Ecto neural progenitor cell (in vitro differentiated cells): ENCODE measurements around the gene GAGE10.
"Not testable (repeated sequence)": the region's sequence is repeated elsewhere in the genome, so short reads cannot be mapped to it uniquely, and the experiment has no call there.

Source experiments
- DNase-seq: peaks from one replicate; pipeline ENCODE4 v3.0.0-alpha.2; 2018; ENCODE audit warnings: low spot score

The GAGE10 gene

GRCh38 chrX:49330421-49330820, 27.0 kb downstream of the GAGE10 start:
- not testable (repeated sequence) for DNase-seq

DNA sequence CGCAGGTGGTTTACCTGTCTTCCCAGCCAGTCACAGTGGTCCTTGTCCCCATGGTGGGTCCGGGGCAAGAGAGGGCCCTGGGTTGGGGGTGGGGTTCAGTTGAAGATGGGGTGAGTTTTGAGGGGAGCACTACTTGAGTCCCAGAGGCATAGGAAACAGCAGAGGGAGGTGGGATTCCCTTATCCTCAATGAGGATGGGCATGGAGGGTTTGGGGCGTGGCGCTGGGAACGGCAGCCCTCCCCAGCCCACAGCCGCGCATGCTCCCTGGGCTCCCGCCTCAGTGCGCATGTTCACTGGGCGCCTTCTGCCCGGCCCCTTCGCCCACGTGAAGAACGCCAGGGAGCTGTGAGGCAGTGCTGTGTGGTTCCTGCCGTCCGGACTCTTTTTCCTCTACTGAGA, 27.8 kb downstream of the GAGE10 start, which contains the start of gene GAGE13:
Gene GAGE13 (plus strand): TSS at position 301 of the 400 bp plus-strand sequence. CDS start 1,156 bp downstream, outside the sequence.
- not testable (repeated sequence) for DNase-seq

DNA sequence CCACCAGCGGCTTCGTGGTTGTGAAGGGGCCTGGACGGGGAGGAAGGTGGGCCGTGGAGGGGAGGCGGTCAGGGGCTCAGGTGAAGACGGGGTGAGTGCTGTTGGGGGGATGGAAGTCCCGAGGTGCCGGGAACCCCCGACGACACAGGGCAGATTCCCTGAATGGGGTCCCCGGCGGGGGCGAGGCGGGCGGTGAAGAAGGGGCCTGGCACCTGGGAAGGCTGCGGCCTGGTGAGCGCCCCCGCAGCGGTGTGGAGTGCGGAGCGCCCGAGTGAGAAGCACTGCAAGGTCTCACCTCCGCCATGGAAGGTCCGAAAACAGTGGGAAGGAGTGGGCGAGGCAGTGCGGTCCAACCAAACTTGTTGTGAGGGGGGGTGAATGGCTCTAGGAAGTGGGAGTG, 28.4 kb downstream of the GAGE10 start:
- DNase-seq = not testable (repeated sequence)

DNA sequence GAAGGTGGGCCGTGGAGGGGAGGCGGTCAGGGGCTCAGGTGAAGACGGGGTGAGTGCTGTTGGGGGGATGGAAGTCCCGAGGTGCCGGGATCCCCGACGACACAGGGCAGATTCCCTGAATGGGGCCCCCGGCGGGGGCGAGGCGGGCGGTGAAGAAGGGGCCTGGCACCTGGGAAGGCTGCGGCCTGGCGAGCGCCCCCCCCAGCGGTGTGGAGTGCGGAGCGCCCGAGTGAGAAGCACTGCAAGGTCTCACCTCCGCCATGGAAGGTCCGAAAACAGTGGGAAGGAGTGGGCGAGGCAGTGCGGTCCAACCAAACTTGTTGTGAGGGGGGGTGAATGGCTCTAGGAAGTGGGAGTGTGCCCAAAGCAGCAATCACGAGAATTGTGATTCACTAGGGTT, 38.0 kb downstream of the GAGE10 start:
- not testable (repeated sequence) for DNase-seq

GRCh38 chrX:49344496-49345175, 41.2 kb downstream of the GAGE10 start:
- not testable (repeated sequence) for DNase-seq

- not testable (repeated sequence) for DNase-seq
Measured at GRCh38 chrX:49345402-49345801, 42.0 kb downstream of the GAGE10 start.

- not testable (repeated sequence) for DNase-seq
Measured at GRCh38 chrX:49346150-49346549, 42.7 kb downstream of the GAGE10 start.
